Testis (tissue), 2 donors: ENCODE data around the gene APLF.

Source experiments
- CTCF ChIP-seq, 3 experiments: fragments of 450-650 bp in 2 of 3; fragments of 200-600 bp in 1 of 3; sonication (generic) in 1 of 3; IDR thresholded peaks; one replicate each; pipeline ENCODE4 v1.5.1; 2016 to 2019; ENCODE audit warnings: antibody characterized with exemption in 3 of 3, mild to moderate bottlenecking in 2 of 3, moderate library complexity in 1 of 3
- POLR2A ChIP-seq: fragments of 450-650 bp; IDR thresholded peaks from one replicate; pipeline ENCODE4 v1.6.1; 2017; ENCODE audit warnings: antibody characterized with exemption, mild to moderate bottlenecking, moderate library complexity

GRCh38 chr2:68438455-68439303 lies 28.7 kb upstream of the APLF start:
- TF ChIP-seq CTCF (IDR thresholded peaks at IDR 0.05), result no peak
- TF ChIP-seq POLR2A, result no peak
